Measurements from ENCODE around the gene TM2D3. TPM values are rescaled to one million over a fixed set of nuclear protein-coding genes. Genes with fewer than 3 reads are reported as not detected.

The TM2D3 gene
- total RNA-seq, 1 experiment from 2014 or later = 35.2 TPM

DNA sequence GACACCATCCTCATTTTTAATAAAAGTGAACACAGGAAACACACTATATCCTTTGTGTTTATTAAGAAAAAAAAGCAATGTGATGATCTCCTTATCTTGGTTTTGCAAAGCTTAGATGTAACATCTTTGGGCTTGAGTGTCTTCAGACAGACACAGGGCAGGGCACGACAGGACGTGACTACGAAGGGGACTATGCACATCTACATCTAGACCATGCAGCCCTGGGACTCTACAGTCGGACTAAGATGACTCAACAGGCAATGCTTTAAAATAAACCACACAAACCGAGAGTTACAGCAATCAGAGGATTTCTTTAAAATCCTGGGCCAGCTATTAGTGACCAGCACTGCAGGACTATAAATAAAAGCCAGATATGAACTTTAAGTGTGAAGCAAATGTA lies 22.8 kb upstream of the TM2D3 start:
- H3K9ac ChIP-seq (ENCODE audit: low read length) = no peak overlapping the region
- ATAC-seq (no peak), DNase-seq (ENCODE audit: low read depth, low spot score) (no peak)
- ChIA-PET RAD21 (ENCODE audit: low non-redundant PET in 1 of 2, low total read pairs in 2 of 2, uncharacterized antibody in 2 of 2, unreplicated experiment in 2 of 2) (no interaction called here), POLR2A (no interaction called here), CTCF (no interaction called here)
- H3K36me3 ChIP-seq (ENCODE audit: control insufficient read depth in 1 of 2, insufficient read depth in 2 of 2, low read length in 2 of 2) = no peaks in the 10 kb centered on the region; a peak in 1 of 4 replicates
- TF ChIP-seq, protein P1, sequence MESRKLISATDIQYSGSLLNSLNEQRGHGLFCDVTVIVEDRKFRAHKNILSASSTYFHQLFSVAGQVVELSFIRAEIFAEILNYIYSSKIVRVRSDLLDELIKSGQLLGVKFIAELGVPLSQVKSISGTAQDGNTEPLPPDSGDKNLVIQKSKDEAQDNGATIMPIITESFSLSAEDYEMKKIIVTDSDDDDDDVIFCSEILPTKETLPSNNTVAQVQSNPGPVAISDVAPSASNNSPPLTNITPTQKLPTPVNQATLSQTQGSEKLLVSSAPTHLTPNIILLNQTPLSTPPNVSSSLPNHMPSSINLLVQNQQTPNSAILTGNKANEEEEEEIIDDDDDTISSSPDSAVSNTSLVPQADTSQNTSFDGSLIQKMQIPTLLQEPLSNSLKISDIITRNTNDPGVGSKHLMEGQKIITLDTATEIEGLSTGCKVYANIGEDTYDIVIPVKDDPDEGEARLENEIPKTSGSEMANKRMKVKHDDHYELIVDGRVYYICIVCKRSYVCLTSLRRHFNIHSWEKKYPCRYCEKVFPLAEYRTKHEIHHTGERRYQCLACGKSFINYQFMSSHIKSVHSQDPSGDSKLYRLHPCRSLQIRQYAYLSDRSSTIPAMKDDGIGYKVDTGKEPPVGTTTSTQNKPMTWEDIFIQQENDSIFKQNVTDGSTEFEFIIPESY (IDR thresholded peaks at IDR 0.05; ENCODE audit: extremely low read depth, insufficient replicate concordance, low read length) = no peak
- TF ChIP-seq JUND (IDR thresholded peaks at IDR 0.05) (no peak), EGR1 (IDR thresholded peaks at IDR 0.05; ENCODE audit: low read depth) (no peak), SIN3A (IDR thresholded peaks at IDR 0.05; ENCODE audit: low read depth) (no peak), CEBPB (IDR thresholded peaks at IDR 0.05; ENCODE audit: low read depth) (no peak), EZH2 (IDR thresholded peaks at IDR 0.05) (no peak), EZH2phosphoT487 (IDR thresholded peaks at IDR 0.05; ENCODE audit: borderline replicate concordance) (no peak)
- TF ChIP-seq, protein P2, sequence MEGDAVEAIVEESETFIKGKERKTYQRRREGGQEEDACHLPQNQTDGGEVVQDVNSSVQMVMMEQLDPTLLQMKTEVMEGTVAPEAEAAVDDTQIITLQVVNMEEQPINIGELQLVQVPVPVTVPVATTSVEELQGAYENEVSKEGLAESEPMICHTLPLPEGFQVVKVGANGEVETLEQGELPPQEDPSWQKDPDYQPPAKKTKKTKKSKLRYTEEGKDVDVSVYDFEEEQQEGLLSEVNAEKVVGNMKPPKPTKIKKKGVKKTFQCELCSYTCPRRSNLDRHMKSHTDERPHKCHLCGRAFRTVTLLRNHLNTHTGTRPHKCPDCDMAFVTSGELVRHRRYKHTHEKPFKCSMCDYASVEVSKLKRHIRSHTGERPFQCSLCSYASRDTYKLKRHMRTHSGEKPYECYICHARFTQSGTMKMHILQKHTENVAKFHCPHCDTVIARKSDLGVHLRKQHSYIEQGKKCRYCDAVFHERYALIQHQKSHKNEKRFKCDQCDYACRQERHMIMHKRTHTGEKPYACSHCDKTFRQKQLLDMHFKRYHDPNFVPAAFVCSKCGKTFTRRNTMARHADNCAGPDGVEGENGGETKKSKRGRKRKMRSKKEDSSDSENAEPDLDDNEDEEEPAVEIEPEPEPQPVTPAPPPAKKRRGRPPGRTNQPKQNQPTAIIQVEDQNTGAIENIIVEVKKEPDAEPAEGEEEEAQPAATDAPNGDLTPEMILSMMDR (IDR thresholded peaks at IDR 0.05 in 2 of 3, conservative IDR thresholded peaks at IDR 0.05 in 1 of 3; ENCODE audit: borderline replicate concordance in 1 of 3, insufficient read depth in 1 of 3, low read depth in 2 of 3, low read length in 2 of 3) = no peak
- TF ChIP-seq, protein P3, sequence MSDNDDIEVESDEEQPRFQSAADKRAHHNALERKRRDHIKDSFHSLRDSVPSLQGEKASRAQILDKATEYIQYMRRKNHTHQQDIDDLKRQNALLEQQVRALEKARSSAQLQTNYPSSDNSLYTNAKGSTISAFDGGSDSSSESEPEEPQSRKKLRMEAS (IDR thresholded peaks at IDR 0.05) = no peak
- intact Hi-C loops (cut with micrococcal nuclease) = no loop called here
- no peak overlapping the region for H3K4me3 ChIP-seq (replicated peaks in 1 of 2; ENCODE audit: low read depth in 1 of 2, low read length in 2 of 2)
- no peaks in the 10 kb centered on the region for H3K9me3 ChIP-seq (ENCODE audit: control insufficient read depth in 1 of 2, insufficient read depth in 1 of 2, low read depth in 1 of 2, low read length in 2 of 2)
- H3K9me2 ChIP-seq (ENCODE audit: insufficient read depth) = no peaks in the 10 kb centered on the region
- BruUV-seq (replicated peaks) = no TSS peak
- no peaks in the 10 kb centered on the region for H3K27me3 ChIP-seq (ENCODE audit: insufficient read depth, low read length)
- H3K27ac ChIP-seq (ENCODE audit: low read depth, low read length) = no peak overlapping the region
- H3K79me2 ChIP-seq (ENCODE audit: insufficient read depth, low read length) = no peaks in the 10 kb centered on the region
- no peaks in the 10 kb centered on the region for H4K20me1 ChIP-seq (ENCODE audit: insufficient read depth)
- H2AFZ ChIP-seq (ENCODE audit: low read depth, low read length, poor library complexity, severe bottlenecking) = no peak overlapping the region
- no peaks in the 10 kb centered on the region for H3K4me1 ChIP-seq (ENCODE audit: control insufficient read depth in 1 of 2, insufficient read depth in 2 of 2, low read length in 2 of 2)
- no peak overlapping the region for H3K4me2 ChIP-seq (ENCODE audit: low read length)

All from HCT116 (cell line).